Measurements from ENCODE around the gene STX3. TPM values are rescaled to one million over a fixed set of nuclear protein-coding genes. Genes with fewer than 3 reads are reported as not detected.
"Not testable (repeated sequence)": the region's sequence is repeated elsewhere in the genome, so short reads cannot be mapped to it uniquely, and the experiment has no call there.

The STX3 gene
- polyA plus RNA-seq, 1 donor = 89.2 TPM

DNA sequence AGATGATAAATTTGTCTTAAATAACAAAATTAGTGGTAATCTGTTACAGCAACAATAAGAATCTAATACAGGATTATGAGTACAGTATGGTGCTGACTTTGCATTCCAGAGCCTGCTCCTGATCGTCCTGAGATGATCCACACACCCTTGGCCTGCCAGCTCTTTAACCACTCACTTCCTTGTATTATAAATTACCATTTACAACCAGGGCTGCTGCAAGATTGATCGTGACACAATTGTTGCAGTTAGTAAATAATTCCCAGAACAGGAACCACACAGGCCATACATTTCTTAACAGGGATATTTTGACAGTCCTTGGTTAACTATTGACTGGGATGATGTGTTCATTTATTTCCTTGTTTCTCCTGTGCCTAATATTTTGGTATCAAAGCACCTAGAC is 94.0 kb downstream of the STX3 start:
- WGBS (ENCODE audit: insufficient coverage, low lambda C conversion rate) = no CpG with 5 or more reads among the region's 2 CpGs

DNA sequence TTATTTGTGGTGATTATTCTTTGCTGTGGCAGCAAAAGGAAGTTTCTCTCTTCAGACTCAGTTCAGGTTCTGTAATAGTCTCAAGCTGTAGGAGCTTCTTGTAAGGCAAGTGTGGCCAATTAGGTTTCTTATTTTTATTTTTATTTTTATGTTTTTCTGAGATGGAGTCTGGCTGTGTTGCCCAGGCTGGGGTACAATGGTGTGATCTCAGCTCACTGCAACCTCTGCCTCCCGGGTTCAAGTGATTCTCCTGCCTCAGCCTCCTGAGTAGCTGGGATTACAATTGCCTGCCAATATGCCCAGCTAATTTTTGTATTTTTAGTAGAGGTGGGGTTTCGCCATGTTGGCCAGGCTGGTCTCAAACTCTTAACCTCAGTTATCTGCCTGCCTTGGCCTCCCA is 94.4 kb downstream of the STX3 start:
- no CpG with 5 or more reads among the region's 2 CpGs for WGBS (ENCODE audit: insufficient coverage, low lambda C conversion rate)
- H3K4me3 ChIP-seq (ENCODE audit: low read length); DNase-seq; H3K27me3 ChIP-seq (ENCODE audit: control insufficient read depth, insufficient read depth, low read length); H3K36me3 ChIP-seq (ENCODE audit: control insufficient read depth, insufficient read depth, low read length); H3K9me3 ChIP-seq (ENCODE audit: control insufficient read depth, low read depth, low read length): not testable (repeated sequence)
- H3K4me1 ChIP-seq (ENCODE audit: control insufficient read depth, insufficient read depth, low read length) = peaks cover 18% of the 10 kb centered on the region
- peak overlapping the region; percentile 85 for H3K27ac ChIP-seq (ENCODE audit: low read length)

More for the DNA sequence above, 94.0 kb downstream of the STX3 start:
- H3K36me3 ChIP-seq (ENCODE audit: control insufficient read depth, insufficient read depth, low read length) = no peaks in the 10 kb centered on the region
- H3K27me3 ChIP-seq (ENCODE audit: control insufficient read depth, insufficient read depth, low read length) = no peaks in the 10 kb centered on the region
- no peaks in the 10 kb centered on the region for H3K9me3 ChIP-seq (ENCODE audit: control insufficient read depth, low read depth, low read length)
- H3K4me1 ChIP-seq (ENCODE audit: control insufficient read depth, insufficient read depth, low read length) = peaks cover 18% of the 10 kb centered on the region
- peak overlapping the region; percentile 85 for H3K27ac ChIP-seq (ENCODE audit: low read length)
- DNase-seq = peak; percentile 75 to 91
- no peak overlapping the region for H3K4me3 ChIP-seq (ENCODE audit: low read length)

DNA sequence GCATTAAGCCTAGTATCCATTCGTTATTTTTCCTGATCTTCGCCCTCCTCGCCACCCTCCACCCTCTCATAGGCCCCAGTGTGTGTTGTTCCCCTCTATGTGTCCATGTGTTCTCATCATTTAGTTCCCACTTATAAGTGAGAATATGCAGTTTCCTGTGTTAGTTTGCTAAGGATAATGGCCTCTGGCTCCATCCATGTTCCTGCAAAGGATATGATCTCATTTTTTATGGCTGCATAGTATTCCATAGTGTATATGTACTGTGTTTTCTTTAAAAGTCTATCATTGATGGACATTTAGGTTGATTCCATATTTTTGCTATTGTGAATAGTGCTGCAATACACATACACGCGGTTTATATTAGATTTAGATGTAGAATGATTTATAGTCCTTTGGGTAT is 96.2 kb downstream of the STX3 start:
- not testable (repeated sequence) for H3K27me3 ChIP-seq (ENCODE audit: control insufficient read depth, insufficient read depth, low read length); DNase-seq; H3K27ac ChIP-seq (ENCODE audit: low read length); H3K36me3 ChIP-seq (ENCODE audit: control insufficient read depth, insufficient read depth, low read length); H3K4me3 ChIP-seq (ENCODE audit: low read length); H3K9me3 ChIP-seq (ENCODE audit: control insufficient read depth, low read depth, low read length)
- H3K4me1 ChIP-seq (ENCODE audit: control insufficient read depth, insufficient read depth, low read length) = peaks cover 13% of the 10 kb centered on the region
- 94% methylated on average over 3 of the region's 5 CpGs for WGBS (ENCODE audit: insufficient coverage, low lambda C conversion rate)

DNA sequence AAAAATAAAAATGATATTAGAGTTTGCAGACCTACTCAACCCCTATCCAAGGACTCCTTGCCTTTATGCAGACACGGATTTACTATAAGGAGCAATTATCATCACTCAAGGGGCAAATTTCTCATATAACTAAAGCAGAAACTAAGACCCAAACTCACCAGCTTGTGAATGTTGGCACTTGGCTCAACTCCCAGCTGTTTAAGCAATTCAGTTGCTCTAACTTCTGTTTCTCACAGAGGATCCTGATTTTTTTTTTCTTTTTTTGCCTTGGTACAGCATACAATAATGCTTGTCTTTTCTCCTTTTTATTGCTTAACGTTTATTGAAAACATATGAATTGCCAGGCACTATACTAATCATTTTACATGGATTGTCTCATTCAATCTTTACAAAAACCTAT is 99.7 kb downstream of the STX3 start:
- no peaks in the 10 kb centered on the region for H3K36me3 ChIP-seq (ENCODE audit: control insufficient read depth, insufficient read depth, low read length)
- no peaks in the 10 kb centered on the region for H3K27me3 ChIP-seq (ENCODE audit: control insufficient read depth, insufficient read depth, low read length)
- no peaks in the 10 kb centered on the region for H3K9me3 ChIP-seq (ENCODE audit: control insufficient read depth, low read depth, low read length)
- WGBS (ENCODE audit: insufficient coverage, low lambda C conversion rate) = no CpG with 5 or more reads among the region's 2 CpGs
- H3K4me3 ChIP-seq (ENCODE audit: low read length) = no peak overlapping the region
- no peak for DNase-seq
- H3K27ac ChIP-seq (ENCODE audit: low read length) = no peak overlapping the region
- peaks cover under 1% of the 10 kb centered on the region for H3K4me1 ChIP-seq (ENCODE audit: control insufficient read depth, insufficient read depth, low read length)

Other genes starting within 250 kb of the STX3 start
- not detected for gene OR4D9, start 243.8 kb upstream of the STX3 start, polyA plus RNA-seq
- gene OSBP, start 139.6 kb upstream of the STX3 start, polyA plus RNA-seq = 45.0 TPM
- gene PATL1, start 86.3 kb upstream of the STX3 start, polyA plus RNA-seq = 38.0 TPM
- not detected for gene OR10V1, start 41.5 kb upstream of the STX3 start, polyA plus RNA-seq
- 52.4 TPM for gene MRPL16, start 55.4 kb downstream of the STX3 start, polyA plus RNA-seq
- 0.52 TPM for gene CBLIF, start 90.1 kb downstream of the STX3 start, polyA plus RNA-seq
- 0.37 TPM for gene TCN1, start 111.1 kb downstream of the STX3 start, polyA plus RNA-seq
- gene OOSP3, start 123.4 kb downstream of the STX3 start, polyA plus RNA-seq = not detected
- not detected for gene OOSP1, start 183.1 kb downstream of the STX3 start, polyA plus RNA-seq
- gene OOSP4A, start 208.7 kb downstream of the STX3 start, polyA plus RNA-seq = not detected